ENCODE results near the gene PHTF2. TPM values are rescaled to one million over a fixed set of nuclear protein-coding genes. Genes with fewer than 3 reads are reported as not detected.

Gene PHTF2
- total and polyA plus RNA-seq, 2 of the 4 experiments (the other 2 are of a cell fraction): 28.3 to 69.9 TPM

DNA sequence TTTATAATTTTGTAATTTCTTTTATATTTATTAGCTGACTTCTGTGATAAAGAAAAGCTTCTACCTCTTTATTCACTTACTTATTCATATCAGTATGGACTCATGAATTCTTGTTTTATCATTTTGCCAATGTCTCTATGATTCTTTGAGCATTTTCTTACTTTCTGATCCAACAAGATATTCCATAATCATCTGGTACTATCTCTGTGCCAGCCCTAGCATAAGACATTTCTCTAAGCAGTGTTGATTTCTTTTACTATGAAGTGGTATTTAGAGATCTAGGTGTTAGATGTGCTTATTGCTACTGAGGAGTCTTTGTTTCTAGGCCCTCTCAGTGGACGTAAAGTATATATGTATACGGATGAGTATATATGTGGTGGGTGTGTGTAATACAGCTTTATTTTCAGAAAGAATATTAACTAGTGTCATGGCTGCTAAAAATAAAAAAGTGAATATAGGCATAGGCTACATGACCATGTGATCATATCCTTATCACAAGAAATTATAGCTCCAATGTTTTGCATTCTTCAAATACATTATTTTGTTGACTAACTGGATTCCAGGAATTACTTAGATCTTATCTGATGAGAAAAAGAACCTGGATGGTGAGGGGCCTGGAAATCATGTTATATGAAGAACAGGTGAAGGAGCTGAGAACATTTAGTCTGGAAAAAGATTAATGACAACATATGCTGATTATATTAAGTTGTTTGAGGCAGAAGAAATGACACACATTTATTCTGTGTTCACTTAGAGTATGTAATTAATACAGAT lies 13.1 kb downstream of the PHTF2 start:
- H4K20me1 ChIP-seq (ENCODE audit: insufficient read depth, low read length): no peaks in the 10 kb centered on the region
- ATAC-seq (ENCODE audit: low read depth) (peak; percentile 31), DNase-seq (peak; percentile 12)
- H2BK5ac ChIP-seq (ENCODE audit: low read depth, low read length, poor library complexity, severe bottlenecking): peak overlapping the region; percentile 70
- no peak overlapping the region for H3K23ac ChIP-seq (ENCODE audit: low read depth, low read length)
- dilution Hi-C loops (cut with HindIII; ENCODE audit: low sequenced_read_pairs, unreplicated experiment): no loop called here
- intact Hi-C loops (cut with micrococcal nuclease): no loop called here
- no peak overlapping the region for H3K18ac ChIP-seq (ENCODE audit: low read depth, low read length)
- no peak overlapping the region for H3K9ac ChIP-seq (ENCODE audit: low read depth, low read length)
- H3K56ac ChIP-seq (ENCODE audit: extremely low read depth, insufficient read depth, low read length): no peak overlapping the region
- no peak overlapping the region for H4K5ac ChIP-seq (ENCODE audit: low read depth, low read length)
- ChIA-PET POLR2A (ENCODE audit: unreplicated experiment) (no interaction called here), CTCF (no interaction called here)
- H3K79me1 ChIP-seq (ENCODE audit: low read depth in 1 of 2, low read length in 2 of 2): peaks cover 15 to 31% of the 10 kb centered on the region in 2 experiments
- no peaks in the 10 kb centered on the region for H3K27me3 ChIP-seq (ENCODE audit: control insufficient read depth, insufficient read depth, low read length)
- no TSS peak for BruUV-seq (replicated peaks)
- H3K27ac ChIP-seq (ENCODE audit: insufficient read depth, low read length): no peak overlapping the region
- H2BK120ac ChIP-seq (ENCODE audit: low read depth, low read length): peak overlapping the region; percentile 20; the same call in 1 of the 2 replicates
- H3K36me3 ChIP-seq (ENCODE audit: control insufficient read depth, insufficient read depth, low read length): no peaks in the 10 kb centered on the region
- no peak overlapping the region for H2AK9ac ChIP-seq (replicated peaks; ENCODE audit: low read depth, low read length, poor library complexity)
- no peak overlapping the region for H4K91ac ChIP-seq (ENCODE audit: insufficient read depth, low read depth, low read length)
- peak overlapping the region; percentile 4; the same call in 1 of the 2 replicates for H3K4ac ChIP-seq (ENCODE audit: low read depth, low read length)
- no peak overlapping the region for H2AFZ ChIP-seq (replicated peaks; ENCODE audit: low read length, poor library complexity)
- H2BK20ac ChIP-seq (ENCODE audit: low read depth, low read length): peak overlapping the region; percentile 27; the same call in 1 of the 2 replicates
- H3K9me1 ChIP-seq (ENCODE audit: insufficient read depth, low read length): no peaks in the 10 kb centered on the region; the same call in 1 of the 2 replicates
- no peak for TF ChIP-seq NFE2L2 (IDR thresholded peaks at IDR 0.05; ENCODE audit: low read depth, low read length)
- no peak for TF ChIP-seq FOS (IDR thresholded peaks at IDR 0.05; ENCODE audit: low read depth, low read length)
- TF ChIP-seq RFX5 (IDR thresholded peaks at IDR 0.05; ENCODE audit: low read depth, low read length): no peak
- TF ChIP-seq, protein P1, sequence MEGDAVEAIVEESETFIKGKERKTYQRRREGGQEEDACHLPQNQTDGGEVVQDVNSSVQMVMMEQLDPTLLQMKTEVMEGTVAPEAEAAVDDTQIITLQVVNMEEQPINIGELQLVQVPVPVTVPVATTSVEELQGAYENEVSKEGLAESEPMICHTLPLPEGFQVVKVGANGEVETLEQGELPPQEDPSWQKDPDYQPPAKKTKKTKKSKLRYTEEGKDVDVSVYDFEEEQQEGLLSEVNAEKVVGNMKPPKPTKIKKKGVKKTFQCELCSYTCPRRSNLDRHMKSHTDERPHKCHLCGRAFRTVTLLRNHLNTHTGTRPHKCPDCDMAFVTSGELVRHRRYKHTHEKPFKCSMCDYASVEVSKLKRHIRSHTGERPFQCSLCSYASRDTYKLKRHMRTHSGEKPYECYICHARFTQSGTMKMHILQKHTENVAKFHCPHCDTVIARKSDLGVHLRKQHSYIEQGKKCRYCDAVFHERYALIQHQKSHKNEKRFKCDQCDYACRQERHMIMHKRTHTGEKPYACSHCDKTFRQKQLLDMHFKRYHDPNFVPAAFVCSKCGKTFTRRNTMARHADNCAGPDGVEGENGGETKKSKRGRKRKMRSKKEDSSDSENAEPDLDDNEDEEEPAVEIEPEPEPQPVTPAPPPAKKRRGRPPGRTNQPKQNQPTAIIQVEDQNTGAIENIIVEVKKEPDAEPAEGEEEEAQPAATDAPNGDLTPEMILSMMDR (conservative IDR thresholded peaks at IDR 0.05; ENCODE audit: low read depth, low read length): no peak
- 0 out of 2 replicates have a peak, but pooled peaks cover 1% of the 10 kb centered on the region for H3K9me3 ChIP-seq (ENCODE audit: control insufficient read depth, insufficient read depth, low read length)
- no CpG with 5 or more reads among the region's 2 CpGs for WGBS, 2 experiments (ENCODE audit: extremely low coverage in 2 of 2, insufficient read length in 1 of 2)
- H3K14ac ChIP-seq (replicated peaks; ENCODE audit: low read depth, low read length): 0 out of 2 replicates have a peak overlapping the region, but pooled peaks have one; percentile 38
- no peak overlapping the region for H3K4me3 ChIP-seq (ENCODE audit: insufficient read depth, low read depth, low read length)
- peak overlapping the region; percentile 67 for H3K4me2 ChIP-seq (ENCODE audit: low read depth, low read length)
- H4K8ac ChIP-seq (ENCODE audit: low read depth in 2 of 2, low read length in 2 of 2): peak overlapping the region in 1 of 2 experiments; percentile 30; a peak in 1 of 4 replicates
- H3K4me1 ChIP-seq (ENCODE audit: control insufficient read depth, insufficient read depth, low read length): peaks cover 3% of the 10 kb centered on the region
- in situ Hi-C loops (cut with MboI; ENCODE audit: low sequenced_read_pairs): no loop called here
- no peak overlapping the region for H2BK15ac ChIP-seq (ENCODE audit: low read depth, low read length)
- no peak overlapping the region for H2AK5ac ChIP-seq (ENCODE audit: low read depth, low read length)

Measured in IMR-90 (cell line).